SK-N-SH (cell line): ENCODE results near the gene NCAPH2.

Experiments
- CTCF ChIP-seq: fragments of 200-600 bp; sonication (generic); IDR thresholded peaks from 2 replicates; pipeline ENCODE4 v1.6.1; 2017; ENCODE audit warnings: antibody characterized with exemption, mild to moderate bottlenecking, moderate library complexity
- EZH2phosphoT487 ChIP-seq: fragments of 200-600 bp; sonication (generic); IDR thresholded peaks from 2 replicates; pipeline ENCODE4 v1.6.1; 2017; ENCODE audit warnings: low read depth, mixed run types, mild to moderate bottlenecking, antibody characterized with exemption, moderate library complexity, borderline replicate concordance
- JUND ChIP-seq: IDR thresholded peaks from 2 replicates; pipeline ENCODE4 v1.4.0; 2012
- MAX ChIP-seq: IDR thresholded peaks from 2 replicates; pipeline ENCODE4 v1.4.0; 2012; ENCODE audit warnings: low read depth
- MXI1 ChIP-seq: IDR thresholded peaks from 2 replicates; pipeline ENCODE4 v1.6.1; 2012; ENCODE audit warnings: mild to moderate bottlenecking, low read depth, low read length, improper control_type of control experiment
- POLR2AphosphoS5 ChIP-seq: IDR thresholded peaks from 2 replicates; pipeline ENCODE4 v1.6.1; 2012; ENCODE audit warnings: low read depth, low read length
- RFX5 ChIP-seq: IDR thresholded peaks from 2 replicates; pipeline ENCODE4 v1.6.1; 2012; ENCODE audit warnings: mild to moderate bottlenecking, improper control_type of control experiment, low read length
- TF ChIP-seq, protein P1 (sequence below): fragments of 150-350 bp; IDR thresholded peaks from 2 replicates; pipeline ENCODE4 v1.6.1; 2017; ENCODE audit warnings: antibody characterized with exemption, low read length, low read depth, borderline replicate concordance
- TF ChIP-seq, protein P2 (sequence below): IDR thresholded peaks from 2 replicates; pipeline ENCODE4 v1.4.0; 2012; ENCODE audit warnings: low read depth, borderline replicate concordance

GRCh38 chr22:50530580-50530876 lies 22.5 kb downstream of the NCAPH2 start:
- TF ChIP-seq CTCF (no peak), JUND (no peak), MXI1 (no peak), RFX5 (no peak), POLR2AphosphoS5 (no peak), MAX (no peak), EZH2phosphoT487 (no peak)
- TF ChIP-seq, protein P1, sequence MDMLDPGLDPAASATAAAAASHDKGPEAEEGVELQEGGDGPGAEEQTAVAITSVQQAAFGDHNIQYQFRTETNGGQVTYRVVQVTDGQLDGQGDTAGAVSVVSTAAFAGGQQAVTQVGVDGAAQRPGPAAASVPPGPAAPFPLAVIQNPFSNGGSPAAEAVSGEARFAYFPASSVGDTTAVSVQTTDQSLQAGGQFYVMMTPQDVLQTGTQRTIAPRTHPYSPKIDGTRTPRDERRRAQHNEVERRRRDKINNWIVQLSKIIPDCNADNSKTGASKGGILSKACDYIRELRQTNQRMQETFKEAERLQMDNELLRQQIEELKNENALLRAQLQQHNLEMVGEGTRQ, result no peak
- TF ChIP-seq, protein P2, sequence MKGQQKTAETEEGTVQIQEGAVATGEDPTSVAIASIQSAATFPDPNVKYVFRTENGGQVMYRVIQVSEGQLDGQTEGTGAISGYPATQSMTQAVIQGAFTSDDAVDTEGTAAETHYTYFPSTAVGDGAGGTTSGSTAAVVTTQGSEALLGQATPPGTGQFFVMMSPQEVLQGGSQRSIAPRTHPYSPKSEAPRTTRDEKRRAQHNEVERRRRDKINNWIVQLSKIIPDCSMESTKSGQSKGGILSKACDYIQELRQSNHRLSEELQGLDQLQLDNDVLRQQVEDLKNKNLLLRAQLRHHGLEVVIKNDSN, result no peak
